HepG2 (cell line): ENCODE measurements around the gene MFSD6. TPM values are rescaled to one million over a fixed set of nuclear protein-coding genes. Genes with fewer than 3 reads are reported as not detected.

Experiments used
- ATAC-seq: fragments of 200-7000 bp; cut with Tn5 transposase; 3 replicates; pipeline ENCODE4 v1.9.1; 2020; ENCODE audit warnings: mild to moderate bottlenecking, moderate library complexity
- BruUV-seq: library from RNA; stranded (reverse); fragments of 400-500 nt; replicated peaks from 2 replicates; lab custom pipeline; 2021; lab: Mats Ljungman, UMichigan
- CTCF ChIA-PET: fragments of 300-600 bp; formaldehyde crosslinking; extraction: SDS; loops from one replicate; lab custom pipeline; 2021; ENCODE audit warnings: low total read pairs, inconsistent platforms, low intra/inter-chr PET ratio; lab: Yijun Ruan, JAX
- POLR2A ChIA-PET: fragments of 350-600 bp; sonication (Branson Sonifier 250); formaldehyde crosslinking; loops from one replicate; lab custom pipeline; 2020; ENCODE audit warnings: antibody characterized with exemption, inconsistent platforms; lab: Yijun Ruan, JAX
- DNase-seq: peaks from one replicate; pipeline ENCODE4 v3.0.0-alpha.2; 2015; ENCODE audit warnings: low spot score
- FAIRE-seq: peaks from 3 replicates; lab custom pipeline; 2011; peaks lifted over from hg19 to GRCh38; lab: Jason Lieb, UNC
- H2AFZ ChIP-seq: one replicate; pipeline ENCODE4 v1.6.1; 2011; ENCODE audit warnings: low read length, inconsistent platforms
- H3K27ac ChIP-seq: fragments of 300-600 bp; 3 replicates; pipeline ENCODE4 v1.8.0; 2011; ENCODE audit warnings: mixed run types, mild to moderate bottlenecking, mixed read lengths, low read length, inconsistent platforms; ENCODE audit not compliant: insufficient read depth; ENCODE audit errors: extremely low read length
- H3K27me3 ChIP-seq, 2 experiments: fragments of 200-600 bp in 1 of 2; 2 replicates in 1 of 2; 3 replicates in 1 of 2; pipeline versions ENCODE4 v1.6.0 to v1.8.0; 2011; ENCODE audit warnings: low read length in 2 of 2, mild to moderate bottlenecking in 2 of 2, moderate library complexity in 2 of 2, inconsistent platforms in 1 of 2; ENCODE audit not compliant: insufficient read depth in 2 of 2, control insufficient read depth in 1 of 2
- H3K36me3 ChIP-seq, 2 experiments: fragments of 200-600 bp in 1 of 2; replicated peaks in 1 of 2; 2 replicates in 1 of 2; 3 replicates in 1 of 2; pipeline versions ENCODE4 v1.5.1 to v1.8.0; 2011; ENCODE audit warnings: low read length in 2 of 2, inconsistent platforms in 1 of 2; ENCODE audit not compliant: insufficient read depth in 2 of 2, control insufficient read depth in 1 of 2
- H3K4me1 ChIP-seq: 2 replicates; pipeline ENCODE4 v1.5.1; 2012; ENCODE audit warnings: low read length, inconsistent platforms; ENCODE audit not compliant: insufficient read depth
- H3K4me2 ChIP-seq: 2 replicates; pipeline ENCODE4 v1.6.0; 2011; ENCODE audit warnings: low read depth, low read length, inconsistent platforms
- H3K4me3 ChIP-seq, 3 experiments: fragments of 200-600 bp in 1 of 3; sonication (generic), shearing (Covaris generic) in 1 of 3; replicated peaks in 1 of 3; 2 replicates each; pipeline ENCODE4 v1.5.1; 2011 to 2016; ENCODE audit warnings: low read length in 3 of 3, inconsistent platforms in 2 of 3, low read depth in 2 of 3, mild to moderate bottlenecking in 2 of 3, control low read depth in 1 of 3, mixed read lengths in 1 of 3; ENCODE audit not compliant: insufficient read depth in 1 of 3
- H3K79me2 ChIP-seq: one replicate; pipeline ENCODE4 v1.6.1; 2011; ENCODE audit warnings: low read length, inconsistent platforms; ENCODE audit not compliant: insufficient read depth
- H3K9ac ChIP-seq: 2 replicates; pipeline ENCODE4 v1.6.0; 2011; ENCODE audit warnings: mild to moderate bottlenecking, low read depth, low read length, inconsistent platforms; ENCODE audit not compliant: insufficient read depth
- H3K9me3 ChIP-seq: 2 replicates; pipeline ENCODE4 v1.5.1; 2012; ENCODE audit warnings: mild to moderate bottlenecking, low read length
- H4K20me1 ChIP-seq: 2 replicates; pipeline ENCODE4 v1.6.0; 2011; ENCODE audit warnings: inconsistent platforms, mild to moderate bottlenecking, low read length, moderate library complexity; ENCODE audit not compliant: insufficient read depth
- AGO1 ChIP-seq: fragments of 200-400 bp; formaldehyde crosslinking; IDR thresholded peaks from 2 replicates; pipeline ENCODE4 v1.6.1; 2017; ENCODE audit warnings: mild to moderate bottlenecking, low read depth, low read length, moderate library complexity; ENCODE audit not compliant: poor library complexity, severe bottlenecking
- KLF6 ChIP-seq: IDR thresholded peaks from 2 replicates; pipeline ENCODE4 v1.8.0; 2016; ENCODE audit warnings: missing biosample characterization, missing genetic modification reagents
- NFATC3 ChIP-seq: sonication (generic); formaldehyde crosslinking; IDR thresholded peaks from 2 replicates; pipeline ENCODE4 v1.5.1; 2020; ENCODE audit warnings: mild to moderate bottlenecking, missing genetic modification reagents
- TP53 ChIP-seq: sonication (generic); formaldehyde crosslinking; conservative IDR thresholded peaks from 2 replicates; pipeline ENCODE4 v1.4.0; 2020; ENCODE audit warnings: missing genetic modification reagents
- XRCC5 ChIP-seq: fragments of 200-400 bp; formaldehyde crosslinking; optimal IDR thresholded peaks from 2 replicates; pipeline ENCODE3; 2017; ENCODE audit warnings: mild to moderate bottlenecking, low read length
- ZNF12 ChIP-seq: sonication (generic); formaldehyde crosslinking; IDR thresholded peaks from 2 replicates; pipeline ENCODE4 v1.5.0; 2020; ENCODE audit warnings: missing genetic modification reagents
- ZNF577 ChIP-seq: sonication (generic); formaldehyde crosslinking; IDR thresholded peaks from 2 replicates; pipeline ENCODE4 v1.4.0; 2020; ENCODE audit warnings: mild to moderate bottlenecking, low read depth, missing genetic modification reagents, borderline replicate concordance
- ZNF839 ChIP-seq: sonication (generic); formaldehyde crosslinking; IDR thresholded peaks from 2 replicates; pipeline ENCODE4 v1.4.0; 2020; ENCODE audit warnings: missing genetic modification reagents, mild to moderate bottlenecking, borderline replicate concordance
- WGBS: methylation state at CpG from one replicate; pipeline ENCODE4 v1.1.6; 2017; ENCODE audit warnings: low lambda C conversion rate; 5-methylcytosine and 5-hydroxymethylcytosine counted together
- in situ Hi-C: cut with HindIII; loops from 2 replicates; pipeline ENCODE4 v1.10.0; 2017; ENCODE audit warnings: low pct_unique_long_range_greater_than_20kb; ENCODE audit not compliant: extremely low pct_ligation_motif_present
- intact Hi-C: fragments of 100-400 bp; cut with micrococcal nuclease; formaldehyde crosslinking; loops from one replicate; pipeline ENCODE4 v1.10.0; 2022; ENCODE audit not compliant: unreplicated experiment
- polyA plus RNA-seq, 8 experiments: library from polyadenylated mRNA; depleted of rRNA in 3 of 8; stranded (reverse) in 7 of 8; unstranded in 1 of 8; fragments of >200 nt; fragmentation: Illumina TruSeq in 4 of 8; extraction: Trizol in 4 of 8; gene quantifications; 2 replicates each; pipeline versions ENCODE4 v1.2.1 to v1.2.3, GENCODE V29; 2011 to 2016; ENCODE audit warnings: low read depth in 4 of 8, missing spikeins in 1 of 8, mixed read lengths in 1 of 8; ENCODE audit not compliant: insufficient read depth in 1 of 8
- total RNA-seq, 5 experiments: library from RNA; depleted of rRNA; stranded (reverse); fragments of >200 nt; fragmentation: Illumina TruSeq; extraction: Trizol; gene quantifications; 2 replicates each; pipeline ENCODE4 v1.2.3, GENCODE V29; 2016; ENCODE audit warnings: low read depth in 1 of 5
- TF ChIP-seq, protein P1 (sequence below): sonication (generic); formaldehyde crosslinking; IDR thresholded peaks from 2 replicates; pipeline ENCODE4 v1.9.0; 2022; ENCODE audit warnings: missing genetic modification reagents, mild to moderate bottlenecking, borderline replicate concordance
- TF ChIP-seq, protein P2 (sequence below): sonication (generic); formaldehyde crosslinking; IDR thresholded peaks from one replicate; pipeline ENCODE4 v1.5.1; 2020; ENCODE audit warnings: mild to moderate bottlenecking, missing genetic modification reagents; ENCODE audit errors: not compliant biosample characterization

Gene MFSD6
- total and polyA plus RNA-seq, 2 of the 13 experiments (the other 11 are each of a cell fraction or from before 2014, with no cell fraction given), result 0.92 to 1.4 TPM

DNA sequence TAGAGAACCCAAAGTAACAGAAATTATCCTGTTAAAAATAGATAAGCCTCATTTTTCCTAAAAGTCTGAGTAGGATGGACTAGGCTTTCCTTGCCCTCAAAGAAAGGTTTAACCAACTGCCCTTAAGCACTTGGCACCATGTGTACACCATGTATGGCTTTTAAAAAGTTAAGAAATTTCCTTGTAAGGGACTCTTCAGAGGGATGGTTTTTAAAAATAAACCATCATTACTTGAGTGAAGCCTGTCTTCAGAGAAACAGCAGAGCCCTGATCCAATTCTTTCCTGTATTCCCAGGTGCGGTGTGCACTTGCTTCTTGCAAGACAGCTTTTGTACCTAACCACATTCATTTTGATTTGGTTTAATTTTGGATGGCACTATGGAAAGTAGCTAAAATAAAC is 127.4 kb downstream of the MFSD6 start:
- ChIA-PET POLR2A (no interaction called here), CTCF (no interaction called here)
- H2AFZ ChIP-seq, result no peak overlapping the region
- 90% methylated on average over 1 of the region's 1 CpG for WGBS
- H4K20me1 ChIP-seq, result no peaks in the 10 kb centered on the region
- peaks cover 32% of the 10 kb centered on the region for H3K9me3 ChIP-seq
- H3K4me2 ChIP-seq, result peak overlapping the region; percentile 94
- BruUV-seq, result no TSS peak
- H3K4me1 ChIP-seq, result peaks cover 39% of the 10 kb centered on the region
- H3K9ac ChIP-seq, result peak overlapping the region; percentile 88
- intact Hi-C loops (loop anchor here (2.0 to 10.0 kb wide), 2 partner anchors 113 to 269 kb away; partner anchors contain the start of gene NAB1), in situ Hi-C loops (no loop called here)
- TF ChIP-seq ZNF577 (no peak), XRCC5 (no peak), ZNF839 (no peak), AGO1 (no peak), ZNF12 (CRISPR knock-in tag) (no peak), TP53 (CRISPR knock-in tag) (no peak), KLF6 (no peak), NFATC3 (CRISPR knock-in tag) (no peak)
- TF ChIP-seq, protein P1, sequence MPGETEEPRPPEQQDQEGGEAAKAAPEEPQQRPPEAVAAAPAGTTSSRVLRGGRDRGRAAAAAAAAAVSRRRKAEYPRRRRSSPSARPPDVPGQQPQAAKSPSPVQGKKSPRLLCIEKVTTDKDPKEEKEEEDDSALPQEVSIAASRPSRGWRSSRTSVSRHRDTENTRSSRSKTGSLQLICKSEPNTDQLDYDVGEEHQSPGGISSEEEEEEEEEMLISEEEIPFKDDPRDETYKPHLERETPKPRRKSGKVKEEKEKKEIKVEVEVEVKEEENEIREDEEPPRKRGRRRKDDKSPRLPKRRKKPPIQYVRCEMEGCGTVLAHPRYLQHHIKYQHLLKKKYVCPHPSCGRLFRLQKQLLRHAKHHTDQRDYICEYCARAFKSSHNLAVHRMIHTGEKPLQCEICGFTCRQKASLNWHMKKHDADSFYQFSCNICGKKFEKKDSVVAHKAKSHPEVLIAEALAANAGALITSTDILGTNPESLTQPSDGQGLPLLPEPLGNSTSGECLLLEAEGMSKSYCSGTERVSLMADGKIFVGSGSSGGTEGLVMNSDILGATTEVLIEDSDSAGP (CRISPR knock-in tag), result no peak
- TF ChIP-seq, protein P2, sequence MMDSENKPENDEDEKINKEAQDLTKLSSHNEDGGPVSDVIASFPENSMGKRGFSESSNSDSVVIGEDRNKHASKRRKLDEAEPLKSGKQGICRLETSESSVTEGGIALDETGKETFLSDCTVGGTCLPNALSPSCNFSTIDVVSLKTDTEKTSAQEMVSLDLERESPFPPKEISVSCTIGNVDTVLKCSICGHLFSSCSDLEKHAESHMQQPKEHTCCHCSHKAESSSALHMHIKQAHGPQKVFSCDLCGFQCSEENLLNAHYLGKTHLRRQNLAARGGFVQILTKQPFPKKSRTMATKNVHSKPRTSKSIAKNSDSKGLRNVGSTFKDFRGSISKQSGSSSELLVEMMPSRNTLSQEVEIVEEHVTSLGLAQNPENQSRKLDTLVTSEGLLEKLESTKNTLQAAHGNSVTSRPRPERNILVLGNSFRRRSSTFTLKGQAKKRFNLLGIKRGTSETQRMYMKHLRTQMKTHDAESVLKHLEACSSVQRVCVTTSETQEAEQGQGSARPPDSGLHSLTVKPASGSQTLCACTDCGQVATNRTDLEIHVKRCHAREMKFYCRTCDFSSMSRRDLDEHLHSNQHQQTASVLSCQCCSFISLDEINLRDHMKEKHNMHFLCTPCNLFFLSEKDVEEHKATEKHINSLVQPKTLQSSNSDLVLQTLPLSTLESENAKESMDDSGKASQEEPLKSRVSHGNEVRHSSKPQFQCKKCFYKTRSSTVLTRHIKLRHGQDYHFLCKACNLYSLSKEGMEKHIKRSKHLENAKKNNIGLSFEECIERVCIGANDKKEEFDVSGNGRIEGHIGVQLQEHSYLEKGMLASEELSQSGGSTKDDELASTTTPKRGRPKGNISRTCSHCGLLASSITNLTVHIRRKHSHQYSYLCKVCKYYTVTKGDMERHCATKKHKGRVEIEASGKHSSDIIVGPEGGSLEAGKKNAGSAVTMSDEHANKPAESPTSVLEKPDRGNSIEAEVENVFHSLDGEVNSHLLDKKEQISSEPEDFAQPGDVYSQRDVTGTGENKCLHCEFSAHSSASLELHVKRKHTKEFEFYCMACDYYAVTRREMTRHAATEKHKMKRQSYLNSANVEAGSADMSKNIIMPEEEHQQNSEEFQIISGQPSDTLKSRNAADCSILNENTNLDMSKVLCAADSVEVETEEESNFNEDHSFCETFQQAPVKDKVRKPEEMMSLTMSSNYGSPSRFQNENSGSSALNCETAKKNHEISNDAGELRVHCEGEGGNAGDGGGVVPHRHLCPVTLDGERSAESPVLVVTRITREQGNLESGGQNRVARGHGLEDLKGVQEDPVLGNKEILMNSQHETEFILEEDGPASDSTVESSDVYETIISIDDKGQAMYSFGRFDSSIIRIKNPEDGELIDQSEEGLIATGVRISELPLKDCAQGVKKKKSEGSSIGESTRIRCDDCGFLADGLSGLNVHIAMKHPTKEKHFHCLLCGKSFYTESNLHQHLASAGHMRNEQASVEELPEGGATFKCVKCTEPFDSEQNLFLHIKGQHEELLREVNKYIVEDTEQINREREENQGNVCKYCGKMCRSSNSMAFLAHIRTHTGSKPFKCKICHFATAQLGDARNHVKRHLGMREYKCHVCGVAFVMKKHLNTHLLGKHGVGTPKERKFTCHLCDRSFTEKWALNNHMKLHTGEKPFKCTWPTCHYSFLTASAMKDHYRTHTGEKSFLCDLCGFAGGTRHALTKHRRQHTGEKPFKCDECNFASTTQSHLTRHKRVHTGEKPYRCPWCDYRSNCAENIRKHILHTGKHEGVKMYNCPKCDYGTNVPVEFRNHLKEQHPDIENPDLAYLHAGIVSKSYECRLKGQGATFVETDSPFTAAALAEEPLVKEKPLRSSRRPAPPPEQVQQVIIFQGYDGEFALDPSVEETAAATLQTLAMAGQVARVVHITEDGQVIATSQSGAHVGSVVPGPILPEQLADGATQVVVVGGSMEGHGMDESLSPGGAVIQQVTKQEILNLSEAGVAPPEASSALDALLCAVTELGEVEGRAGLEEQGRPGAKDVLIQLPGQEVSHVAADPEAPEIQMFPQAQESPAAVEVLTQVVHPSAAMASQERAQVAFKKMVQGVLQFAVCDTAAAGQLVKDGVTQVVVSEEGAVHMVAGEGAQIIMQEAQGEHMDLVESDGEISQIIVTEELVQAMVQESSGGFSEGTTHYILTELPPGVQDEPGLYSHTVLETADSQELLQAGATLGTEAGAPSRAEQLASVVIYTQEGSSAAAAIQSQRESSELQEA (CRISPR knock-in tag), result no peak
- ATAC-seq (no peak), FAIRE-seq (no peak), DNase-seq (no peak)
- peak overlapping the region; percentile 77 to 90 (median 85); a peak in 4 of 6 replicates for H3K4me3 ChIP-seq
- H3K79me2 ChIP-seq, result peaks cover 6% of the 10 kb centered on the region
- H3K27ac ChIP-seq, result no peak overlapping the region
- no peaks in the 10 kb centered on the region for H3K27me3 ChIP-seq
- no peaks in the 10 kb centered on the region for H3K36me3 ChIP-seq
